ENCODE data around the gene ZNF519.

DNA sequence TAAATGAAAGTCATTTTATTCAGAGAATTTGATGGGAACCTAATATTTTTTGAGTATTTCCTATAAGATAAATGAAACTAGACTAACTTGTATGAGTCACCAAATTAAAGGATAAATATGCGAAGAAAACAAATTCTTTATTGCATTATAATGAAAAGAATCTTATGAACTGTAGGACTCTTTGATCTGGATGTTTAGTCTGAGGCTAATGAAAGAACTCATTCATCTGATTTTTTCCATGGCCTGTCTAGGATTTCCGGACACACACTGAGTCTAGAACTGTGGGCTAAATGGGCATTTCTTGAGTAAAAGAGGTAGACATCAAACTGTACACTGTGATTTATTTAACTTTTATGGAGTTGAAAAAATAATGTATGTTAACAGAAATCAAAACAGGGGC, 43.0 kb downstream of the ZNF519 start:
- TF ChIP-seq ZNF274 (IDR thresholded peaks at IDR 0.05; ENCODE audit: low read depth, low read length) (no peak), YY1 (IDR thresholded peaks at IDR 0.05; ENCODE audit: insufficient read depth, insufficient read length) (no peak), SUZ12 (IDR thresholded peaks at IDR 0.05; ENCODE audit: extremely low read depth, insufficient read depth, insufficient read length) (no peak)
